ENCODE measurements around the gene KCP. TPM values are rescaled to one million over a fixed set of nuclear protein-coding genes. Genes with fewer than 3 reads are reported as not detected.

Gene KCP
- total and polyA plus RNA-seq, 2 of the 13 experiments (the other 11 are each of a cell fraction or from before 2014, with no cell fraction given): 0.37 to 1.0 TPM

GRCh38 chr7:128883622-128884448 lies 26.7 kb downstream of the KCP start (continued):
- TF ChIP-seq, protein P1, sequence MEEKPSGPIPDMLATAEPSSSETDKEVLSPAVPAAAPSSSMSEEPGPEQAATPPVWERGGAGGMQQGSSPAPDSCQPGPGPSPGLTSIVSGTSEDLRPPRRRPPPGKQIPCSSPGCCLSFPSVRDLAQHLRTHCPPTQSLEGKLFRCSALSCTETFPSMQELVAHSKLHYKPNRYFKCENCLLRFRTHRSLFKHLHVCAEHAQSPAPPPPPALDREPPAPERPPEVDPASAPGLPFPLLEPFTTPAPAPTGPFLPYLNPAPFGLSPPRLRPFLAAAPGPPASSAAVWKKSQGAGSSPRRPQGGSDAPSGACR (CRISPR knock-in tag; IDR thresholded peaks at IDR 0.05): no peak
- TF ChIP-seq PAXIP1 (CRISPR knock-in tag; conservative IDR thresholded peaks at IDR 0.05) (no peak), HNRNPK (IDR thresholded peaks at IDR 0.05; ENCODE audit: low read depth, low read length, poor library complexity, severe bottlenecking) (no peak), HNRNPUL1 (IDR thresholded peaks at IDR 0.05; ENCODE audit: low read depth, low read length) (no peak), SATB2 (CRISPR knock-in tag; IDR thresholded peaks at IDR 0.05) (no peak), ZNF619 (CRISPR knock-in tag; IDR thresholded peaks at IDR 0.05) (no peak), ZNF616 (CRISPR knock-in tag; IDR thresholded peaks at IDR 0.05; ENCODE audit: low read depth) (peak; percentile 74; the same call in 1 of the 2 replicates), U2AF2 (IDR thresholded peaks at IDR 0.05; ENCODE audit: low read depth, low read length) (no peak), ZNF672 (CRISPR knock-in tag; IDR thresholded peaks at IDR 0.05) (no peak), ZNF431 (CRISPR knock-in tag; IDR thresholded peaks at IDR 0.05; ENCODE audit: borderline replicate concordance, low read depth) (no peak), BCL3 (CRISPR knock-in tag; IDR thresholded peaks at IDR 0.05) (no peak), YY1 (IDR thresholded peaks at IDR 0.05; ENCODE audit: insufficient read depth, insufficient replicate concordance, low read depth, low read length) (no peak), ZNF577 (CRISPR knock-in tag; IDR thresholded peaks at IDR 0.05; ENCODE audit: borderline replicate concordance, low read depth) (no peak), SMYD3 (CRISPR knock-in tag; IDR thresholded peaks at IDR 0.05) (no peak), STAT5B (CRISPR knock-in tag; IDR thresholded peaks at IDR 0.05) (no peak), BHLHE40 (IDR thresholded peaks at IDR 0.05; ENCODE audit: low read length) (no peak), MTA1 (CRISPR knock-in tag; IDR thresholded peaks at IDR 0.05; ENCODE audit: borderline replicate concordance) (no peak), IKZF4 (CRISPR knock-in tag; IDR thresholded peaks at IDR 0.05; ENCODE audit: borderline replicate concordance, low read depth, not compliant biosample characterization) (no peak), RFXANK (CRISPR knock-in tag; IDR thresholded peaks at IDR 0.05) (no peak), PAX8 (CRISPR knock-in tag; IDR thresholded peaks at IDR 0.05; ENCODE audit: borderline replicate concordance) (no peak), TARDBP (CRISPR knock-in tag; IDR thresholded peaks at IDR 0.05) (no peak), ZNF709 (CRISPR knock-in tag; IDR thresholded peaks at IDR 0.05) (no peak)
- TF ChIP-seq, protein P2, sequence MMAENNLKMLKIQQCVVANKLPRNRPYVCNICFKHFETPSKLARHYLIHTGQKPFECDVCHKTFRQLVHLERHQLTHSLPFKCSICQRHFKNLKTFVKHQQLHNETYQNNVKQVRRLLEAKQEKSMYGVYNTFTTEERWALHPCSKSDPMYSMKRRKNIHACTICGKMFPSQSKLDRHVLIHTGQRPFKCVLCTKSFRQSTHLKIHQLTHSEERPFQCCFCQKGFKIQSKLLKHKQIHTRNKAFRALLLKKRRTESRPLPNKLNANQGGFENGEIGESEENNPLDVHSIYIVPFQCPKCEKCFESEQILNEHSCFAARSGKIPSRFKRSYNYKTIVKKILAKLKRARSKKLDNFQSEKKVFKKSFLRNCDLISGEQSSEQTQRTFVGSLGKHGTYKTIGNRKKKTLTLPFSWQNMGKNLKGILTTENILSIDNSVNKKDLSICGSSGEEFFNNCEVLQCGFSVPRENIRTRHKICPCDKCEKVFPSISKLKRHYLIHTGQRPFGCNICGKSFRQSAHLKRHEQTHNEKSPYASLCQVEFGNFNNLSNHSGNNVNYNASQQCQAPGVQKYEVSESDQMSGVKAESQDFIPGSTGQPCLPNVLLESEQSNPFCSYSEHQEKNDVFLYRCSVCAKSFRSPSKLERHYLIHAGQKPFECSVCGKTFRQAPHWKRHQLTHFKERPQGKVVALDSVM (CRISPR knock-in tag; IDR thresholded peaks at IDR 0.05): peak; percentile 39; the same call in 1 of the 2 replicates
